Skeletal muscle cell (primary cell): ENCODE measurements around the gene GPX6.
"Not testable (repeated sequence)": the region's sequence is repeated elsewhere in the genome, so short reads cannot be mapped to it uniquely, and the experiment has no call there.

Experiments used
- DNase-seq: peaks from one replicate; pipeline ENCODE4 v3.0.0-alpha.2; 2010; ENCODE audit warnings: low read depth
- H3K4me3 ChIP-seq: 2 replicates; pipeline ENCODE4 v1.5.1; 2011; ENCODE audit warnings: low read depth, mild to moderate bottlenecking, control low read depth, low read length, moderate library complexity

The GPX6 gene

DNA sequence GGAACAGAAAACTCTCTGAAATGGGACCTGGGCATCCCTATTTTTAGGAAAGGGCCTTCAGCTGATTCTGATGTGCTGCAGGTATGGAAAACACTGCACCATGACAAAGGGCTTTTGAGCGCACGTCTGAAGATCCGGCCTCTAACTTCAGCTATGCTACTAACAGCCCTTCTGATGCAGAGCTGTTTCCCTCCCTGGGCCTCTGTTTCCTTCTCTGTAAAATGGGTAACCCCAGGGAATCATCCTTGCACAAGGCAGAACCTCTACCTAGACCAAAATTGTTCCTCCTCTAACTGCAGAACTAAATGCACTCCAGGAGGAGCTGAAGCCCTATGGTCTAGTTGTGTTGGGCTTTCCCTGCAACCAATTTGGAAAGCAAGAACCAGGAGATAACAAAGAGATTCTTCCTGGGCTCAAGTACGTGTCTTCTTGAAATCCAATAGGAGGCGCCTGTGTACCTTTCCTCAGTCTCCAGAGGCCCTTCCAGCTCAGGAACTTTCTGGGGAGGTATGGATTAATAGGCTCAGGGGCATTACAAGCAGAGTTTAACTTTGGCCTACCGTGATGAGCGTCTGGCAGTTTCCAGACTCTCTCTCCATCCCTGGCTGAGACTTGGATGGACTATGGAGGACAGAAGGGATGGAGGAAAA is 16.0 kb upstream of the GPX6 start:
- no peak for DNase-seq
- H3K4me3 ChIP-seq, result no peak overlapping the region

DNA sequence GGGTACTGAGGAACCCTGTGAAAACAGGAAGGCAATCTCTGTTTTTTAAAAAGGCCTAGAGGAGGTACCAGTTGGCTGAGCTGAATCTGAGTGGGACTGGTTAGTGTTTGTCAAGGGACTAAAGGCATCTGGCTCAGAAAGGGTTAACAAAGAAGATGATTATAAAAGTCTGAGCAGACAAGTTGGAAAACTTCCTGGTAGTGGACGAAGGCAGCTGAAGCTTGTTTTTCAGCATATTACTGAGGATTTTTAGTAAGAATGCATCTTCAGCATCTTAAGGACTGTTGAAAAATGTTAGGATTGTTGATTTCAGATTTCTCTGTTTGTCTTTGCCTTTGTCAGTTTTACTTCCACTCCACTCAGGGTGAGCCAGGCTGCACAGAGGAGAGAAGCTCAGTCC is 15.2 kb upstream of the GPX6 start:
- no peak overlapping the region for H3K4me3 ChIP-seq
- DNase-seq, result no peak

DNA sequence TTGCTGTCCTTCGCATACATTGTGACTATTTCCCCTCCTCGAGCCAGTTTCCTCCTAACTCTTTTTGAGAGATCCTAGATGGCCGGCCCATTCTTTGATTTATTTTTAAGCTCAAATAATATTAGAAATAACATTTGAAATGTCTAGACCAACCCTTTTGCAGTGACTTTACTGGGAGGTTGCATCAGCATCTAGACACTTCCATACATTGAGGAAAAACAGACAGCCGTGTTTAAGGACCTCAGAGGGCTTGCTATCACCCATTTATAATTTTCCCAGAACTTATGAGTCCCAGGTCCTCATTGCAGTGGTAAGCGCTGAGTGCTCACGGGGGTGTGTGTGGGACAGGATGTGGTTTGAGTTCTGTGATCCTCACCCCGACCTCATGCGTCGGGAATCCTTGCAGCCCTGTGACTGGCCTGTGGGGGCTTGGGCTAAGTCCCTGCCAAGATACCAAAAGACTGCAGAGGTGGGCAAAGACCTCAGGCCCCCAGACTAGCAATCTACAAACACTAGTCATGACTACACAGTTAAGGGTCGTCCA is 10.0 kb upstream of the GPX6 start, which contains the start of gene GPX5:
Gene GPX5 (plus strand): TSS at position 386 of the 544 bp plus-strand sequence. CDS start 133 bp downstream, at position 519.
- no peak for DNase-seq
- H3K4me3 ChIP-seq, result no peak within 1 kb of the TSS

DNA sequence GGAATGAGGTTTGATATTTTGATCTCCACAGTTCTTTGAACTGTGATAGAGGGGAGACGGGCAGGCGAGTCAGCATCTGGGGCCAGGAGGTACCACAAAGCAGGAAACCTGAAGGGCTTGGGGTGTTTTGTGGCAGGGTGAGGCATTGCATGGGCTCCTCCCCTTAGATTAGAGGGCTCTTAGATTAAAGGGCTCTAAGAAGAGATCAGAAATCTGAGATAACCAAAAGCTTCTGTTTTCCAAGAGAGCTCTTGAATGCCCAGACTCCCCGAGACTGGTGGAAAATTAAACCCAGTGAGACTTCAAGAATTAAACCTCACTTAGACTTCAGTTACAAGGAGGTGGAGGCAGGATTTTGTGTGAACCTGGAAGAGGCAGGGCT is 7.6 kb upstream of the GPX6 start:
- DNase-seq, result no peak
- H3K4me3 ChIP-seq, result no peak overlapping the region

DNA sequence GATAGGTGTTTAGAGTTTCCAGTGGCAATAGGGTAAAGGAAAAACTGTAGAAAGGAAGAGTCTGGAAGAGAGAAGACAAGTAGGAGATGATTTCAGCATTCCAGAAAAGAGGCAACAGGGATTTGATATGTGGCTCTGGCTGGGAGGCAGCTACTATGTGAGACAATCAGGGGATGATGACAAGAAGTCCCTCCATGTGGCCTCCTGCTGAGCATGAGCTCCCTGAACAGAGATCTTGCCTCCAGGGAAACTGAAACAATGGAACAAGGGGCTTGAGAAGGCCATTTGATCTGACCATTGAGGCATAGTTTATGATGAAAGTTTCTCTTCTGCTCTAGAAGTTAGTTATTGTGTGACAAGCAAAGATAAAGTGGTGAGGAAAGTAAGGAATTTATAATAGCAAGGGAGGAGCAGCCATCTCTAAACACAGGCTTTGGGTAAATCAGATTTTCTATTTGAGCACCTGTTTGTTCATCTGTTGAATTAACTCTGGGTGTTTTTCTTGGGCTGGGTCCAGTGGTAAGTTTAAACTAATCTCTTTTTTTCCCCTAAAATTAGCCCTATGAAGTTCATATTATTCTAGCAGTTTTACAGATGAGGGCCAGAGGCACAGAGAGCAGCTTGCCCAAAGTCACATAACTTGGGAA is 7.1 kb upstream of the GPX6 start:
- no peak overlapping the region for H3K4me3 ChIP-seq
- no peak for DNase-seq

DNA sequence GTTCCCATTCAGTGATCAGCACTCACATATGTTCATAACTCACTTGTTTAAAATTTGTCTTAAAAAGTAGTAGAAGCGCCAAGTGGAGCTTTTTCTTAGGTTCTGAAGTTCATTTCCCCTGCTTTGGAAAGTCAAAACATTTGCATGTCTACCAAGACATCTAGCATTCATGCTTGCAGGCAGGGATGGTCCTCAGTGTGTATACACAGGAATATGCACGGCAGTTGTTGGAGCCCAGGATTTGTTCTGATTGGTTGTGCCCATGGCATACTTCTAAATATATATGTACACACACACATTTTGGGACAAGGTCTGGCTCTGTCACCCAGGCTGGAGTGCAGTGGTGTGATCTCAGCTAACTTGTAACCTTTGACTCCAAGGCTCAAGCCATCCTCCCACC is 2.4 kb upstream of the GPX6 start:
- no peak overlapping the region for H3K4me3 ChIP-seq
- DNase-seq, result no peak

DNA sequence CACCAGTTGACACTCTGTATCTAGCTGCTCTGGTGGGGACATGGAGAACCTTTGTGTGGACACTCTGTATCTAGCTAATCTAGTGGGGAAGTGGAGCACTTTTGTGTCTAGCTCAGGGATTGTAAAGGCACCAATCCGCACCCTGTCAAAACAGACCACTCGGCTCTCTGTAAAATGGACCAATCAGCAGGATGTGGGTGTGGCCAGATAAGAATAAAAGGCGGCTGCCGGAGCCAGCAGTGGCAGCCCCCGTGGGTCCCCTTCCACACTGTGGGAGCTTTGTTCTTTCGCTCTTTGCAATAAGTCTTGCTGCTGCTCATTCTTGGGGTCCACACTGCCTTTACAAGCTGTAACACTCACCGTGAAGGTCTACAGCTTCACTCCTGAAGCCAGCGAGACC is 3.2 kb downstream of the GPX6 start:
- not testable (repeated sequence) for H3K4me3 ChIP-seq, DNase-seq

DNA sequence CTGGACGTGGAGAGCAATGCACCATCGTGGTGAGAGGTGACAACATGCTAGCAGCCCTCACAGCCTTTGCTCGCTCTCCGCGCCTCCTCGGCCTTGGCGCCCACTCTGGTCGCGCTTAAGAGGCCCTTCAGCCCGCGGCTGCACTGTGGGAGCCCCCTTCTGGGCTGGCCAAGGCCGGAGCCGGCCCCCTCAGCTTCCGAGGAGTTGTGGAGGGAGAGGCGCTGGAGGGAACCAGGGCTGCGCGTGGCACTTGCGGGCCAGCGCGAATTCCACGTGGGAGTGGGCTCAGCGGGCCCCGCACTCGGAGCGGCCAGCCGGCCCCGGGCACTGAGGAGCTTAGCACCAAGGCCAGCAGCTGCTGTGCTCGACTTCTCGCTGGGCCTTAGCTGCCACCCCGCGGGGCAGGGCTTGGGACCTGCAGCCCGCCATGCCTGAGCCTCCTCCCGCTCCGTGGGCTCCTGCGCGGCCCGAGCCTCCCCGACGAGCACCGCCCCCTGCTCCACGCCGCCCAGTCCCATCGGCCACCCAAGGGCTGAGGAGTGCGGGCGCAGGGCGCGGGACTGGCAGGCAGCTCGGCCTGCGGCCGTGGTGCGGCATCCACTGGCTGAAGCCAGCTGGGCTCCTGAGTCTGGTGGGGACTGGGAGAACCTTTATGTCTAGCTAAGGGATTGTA is 3.8 kb downstream of the GPX6 start:
- no peak for DNase-seq
- no peak overlapping the region for H3K4me3 ChIP-seq

DNA sequence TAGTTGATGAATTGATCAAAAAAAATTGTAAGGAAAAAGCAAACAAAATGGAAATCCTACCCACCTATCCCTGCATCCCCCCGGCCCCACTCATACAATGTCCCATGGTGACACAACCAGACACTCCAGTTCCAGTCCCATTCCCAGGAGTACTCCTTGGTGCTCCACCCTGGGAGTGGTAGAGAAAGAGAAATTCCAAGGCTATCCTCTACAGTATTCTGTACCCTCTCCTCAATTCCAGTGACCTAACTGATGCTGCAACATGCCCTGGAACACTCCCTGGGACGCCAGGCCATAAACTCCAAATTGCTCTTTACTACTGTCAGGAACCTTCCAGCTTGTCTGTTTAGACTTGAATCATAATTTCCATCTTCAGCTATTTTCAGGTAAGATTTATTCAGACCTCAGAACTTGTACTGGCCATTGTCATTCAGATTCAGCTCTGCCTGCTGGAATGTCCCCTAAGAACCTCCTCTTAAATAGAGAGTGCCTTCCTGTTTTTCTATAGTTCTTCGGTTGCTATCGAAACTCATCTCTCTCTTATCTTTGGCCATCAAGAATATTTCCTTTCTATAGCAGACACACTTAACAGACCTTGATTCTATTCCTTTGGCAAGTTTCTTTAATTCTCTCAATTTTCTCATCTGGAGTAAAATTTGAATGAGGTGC is 8.7 kb downstream of the GPX6 start:
- DNase-seq, result no peak

DNA sequence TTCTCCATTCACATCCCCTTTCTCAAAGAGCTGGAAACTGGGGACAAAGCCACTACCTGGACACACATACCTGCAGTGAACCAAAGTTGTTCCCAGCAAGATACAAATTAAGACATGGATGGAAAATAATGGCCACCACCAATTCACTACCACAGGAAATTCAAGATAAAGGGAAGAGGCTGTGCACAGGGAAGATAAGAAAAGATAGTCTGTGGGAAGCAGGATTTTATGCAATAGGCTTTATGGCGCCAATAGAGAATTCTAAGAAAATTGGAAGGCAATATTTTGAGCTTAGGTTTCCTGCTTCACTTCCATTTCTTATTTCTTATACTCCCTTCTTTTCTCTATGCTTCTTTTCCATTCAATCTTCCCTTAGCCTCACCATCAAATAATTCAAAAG is 9.9 kb downstream of the GPX6 start:
- no peak overlapping the region for H3K4me3 ChIP-seq
- no peak for DNase-seq

More for the DNA sequence above, 8.7 kb downstream of the GPX6 start:
- no peak overlapping the region for H3K4me3 ChIP-seq

DNA sequence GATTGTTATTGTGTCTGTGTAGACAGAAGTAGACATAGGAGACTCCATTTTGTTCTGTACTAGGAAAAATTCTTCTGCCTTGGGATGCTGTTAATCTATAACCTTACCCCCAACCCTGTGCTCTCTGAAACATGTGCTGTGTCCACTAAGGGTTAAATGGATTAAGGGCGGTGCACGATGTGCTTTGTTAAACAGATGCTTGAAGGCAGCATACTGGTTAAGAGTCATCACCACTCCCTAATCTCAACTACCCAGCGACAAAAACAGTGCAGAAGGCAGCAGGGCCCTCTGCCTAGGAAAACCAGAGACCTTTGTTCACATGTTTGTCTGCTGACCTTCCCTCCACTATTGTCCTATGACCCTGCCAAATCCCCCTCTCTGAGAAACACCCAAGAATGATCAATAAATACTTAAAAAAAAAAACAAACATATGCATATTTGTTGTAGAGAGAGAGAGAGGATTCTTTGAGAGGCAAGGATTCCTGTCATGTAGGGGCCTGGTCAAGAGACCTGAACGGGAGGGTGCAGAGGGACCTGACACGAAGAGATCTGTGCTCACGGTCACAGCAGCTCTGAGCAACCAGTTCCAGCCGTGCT is 12.8 kb downstream of the GPX6 start:
- not testable (repeated sequence) for H3K4me3 ChIP-seq, DNase-seq

DNA sequence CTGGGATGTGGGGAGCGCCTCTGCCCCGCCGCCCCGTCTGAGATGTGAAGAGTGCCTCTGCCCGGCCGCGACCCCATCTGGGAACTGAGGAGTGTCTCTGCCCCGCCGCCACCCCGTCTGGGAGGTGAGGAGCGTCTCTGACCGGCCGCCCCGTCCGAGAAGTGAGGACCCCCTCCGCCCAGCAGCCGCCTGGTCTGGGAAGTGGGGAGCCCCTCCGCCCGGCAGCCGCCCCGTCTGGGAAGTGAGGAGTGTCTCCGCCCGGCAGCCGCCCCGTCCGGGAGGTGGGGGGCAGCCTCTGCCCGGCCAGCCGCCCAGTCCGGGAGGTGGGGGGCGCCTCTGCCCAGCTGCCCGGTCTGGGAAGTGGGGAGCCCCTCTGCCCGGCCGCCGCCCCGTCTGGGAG is 13.5 kb downstream of the GPX6 start:
- not testable (repeated sequence) for H3K4me3 ChIP-seq, DNase-seq

DNA sequence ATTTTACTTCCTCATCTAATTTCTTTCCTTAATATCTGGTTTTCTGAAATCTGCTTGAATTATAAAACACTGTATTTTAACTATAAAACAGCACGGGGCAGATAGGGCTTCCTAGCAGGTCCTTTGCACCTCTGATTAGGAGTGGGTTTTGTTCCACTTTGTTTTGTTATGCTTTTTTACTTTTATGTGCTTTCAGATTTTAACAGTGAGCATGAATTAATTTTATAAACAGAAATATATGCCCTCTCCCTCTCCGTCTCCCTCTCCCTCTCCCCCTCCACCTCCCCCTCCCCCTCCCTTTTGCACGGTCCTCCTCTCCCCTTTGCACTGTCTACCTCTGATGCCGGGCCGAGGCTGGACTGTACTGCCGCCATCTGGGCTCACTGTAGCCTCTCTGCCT is 14.3 kb downstream of the GPX6 start:
- no peak overlapping the region for H3K4me3 ChIP-seq
- no peak for DNase-seq

DNA sequence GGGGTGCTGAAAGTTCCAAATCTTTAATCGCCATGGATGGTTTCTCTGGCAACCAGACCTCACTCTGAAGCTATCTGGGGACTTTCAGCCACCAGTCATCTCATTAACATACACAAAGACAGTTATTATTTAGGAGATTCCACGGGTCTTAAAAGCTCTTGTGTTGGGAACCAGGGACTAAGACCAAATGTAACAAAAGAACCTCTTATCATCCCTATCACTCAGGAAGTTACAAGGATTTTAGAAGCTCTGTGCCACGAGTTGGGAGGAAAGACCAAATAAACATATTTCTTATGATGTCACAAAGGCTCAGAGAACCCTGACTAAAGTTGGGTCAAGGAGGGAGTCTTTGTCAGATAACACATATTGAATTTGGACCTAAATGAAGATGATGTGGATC is 17.7 kb downstream of the GPX6 start:
- DNase-seq, result no peak
- H3K4me3 ChIP-seq, result no peak overlapping the region

DNA sequence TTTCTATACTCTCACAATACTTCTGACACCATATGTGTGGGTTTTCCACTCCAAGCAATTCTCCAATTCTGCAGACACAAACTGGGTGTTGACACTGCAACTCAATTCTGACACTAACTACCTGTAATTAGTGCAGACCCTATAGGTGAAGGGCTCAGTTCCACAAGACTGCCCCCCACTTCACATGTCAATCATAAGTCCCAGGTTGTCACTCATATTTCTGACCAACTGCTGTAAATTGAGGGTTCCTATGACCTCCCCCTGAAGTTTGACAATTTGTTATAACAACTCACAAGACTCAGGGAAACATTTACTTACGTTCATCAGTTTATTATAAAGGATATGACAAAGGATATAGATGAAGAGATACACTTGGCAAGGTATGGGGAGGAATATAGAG is 18.3 kb downstream of the GPX6 start:
- H3K4me3 ChIP-seq, result no peak overlapping the region
- no peak for DNase-seq

DNA sequence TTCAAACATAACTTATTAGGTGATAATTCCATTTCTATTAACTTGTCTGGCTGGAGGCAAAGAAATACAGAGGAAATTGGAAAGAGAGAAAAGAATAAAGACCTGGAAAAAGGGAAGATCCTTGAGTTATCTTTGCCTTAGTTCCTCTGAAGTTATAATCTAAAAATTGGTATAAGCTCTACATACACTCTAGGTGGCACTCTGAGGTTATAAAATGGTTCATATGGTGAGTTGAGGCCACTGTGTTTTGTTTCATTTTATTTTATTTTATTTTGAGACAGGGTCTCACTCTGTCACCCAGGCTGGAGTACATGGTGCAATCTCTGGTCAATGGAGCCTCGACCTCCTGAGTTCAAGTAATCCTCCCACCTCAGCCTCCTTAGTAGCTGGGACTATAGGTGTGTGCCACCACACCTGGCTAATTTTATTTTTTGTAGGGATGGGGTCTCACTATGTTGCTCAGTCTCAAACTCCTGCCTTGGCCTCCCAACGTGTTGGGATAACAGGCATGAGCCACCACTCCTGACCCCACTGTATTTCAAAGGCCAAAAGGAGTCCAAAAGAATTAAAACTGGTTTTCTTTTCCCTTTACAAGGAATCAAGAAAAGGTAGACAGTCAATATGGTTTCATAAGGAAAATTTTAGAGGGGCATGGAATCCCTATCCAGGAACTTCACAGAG is 19.4 kb downstream of the GPX6 start:
- DNase-seq, result no peak
- no peak overlapping the region for H3K4me3 ChIP-seq

DNA sequence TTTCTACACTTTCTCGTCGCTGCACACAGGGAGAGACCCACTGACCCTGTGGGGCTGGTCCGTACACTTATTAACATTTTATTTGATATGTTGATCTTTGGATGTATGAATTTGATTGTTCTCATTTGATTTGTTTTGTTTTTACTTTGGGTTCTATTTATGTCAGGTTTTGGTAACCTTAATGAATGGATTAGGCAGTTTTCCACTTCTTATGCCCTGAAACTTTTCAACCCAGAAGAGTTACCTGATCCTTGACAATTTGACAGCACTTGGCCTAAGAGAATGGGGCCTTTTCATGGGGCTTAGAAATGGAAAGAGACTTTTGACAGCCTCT is 23.6 kb downstream of the GPX6 start:
- no peak for DNase-seq
- H3K4me3 ChIP-seq, result no peak overlapping the region

DNA sequence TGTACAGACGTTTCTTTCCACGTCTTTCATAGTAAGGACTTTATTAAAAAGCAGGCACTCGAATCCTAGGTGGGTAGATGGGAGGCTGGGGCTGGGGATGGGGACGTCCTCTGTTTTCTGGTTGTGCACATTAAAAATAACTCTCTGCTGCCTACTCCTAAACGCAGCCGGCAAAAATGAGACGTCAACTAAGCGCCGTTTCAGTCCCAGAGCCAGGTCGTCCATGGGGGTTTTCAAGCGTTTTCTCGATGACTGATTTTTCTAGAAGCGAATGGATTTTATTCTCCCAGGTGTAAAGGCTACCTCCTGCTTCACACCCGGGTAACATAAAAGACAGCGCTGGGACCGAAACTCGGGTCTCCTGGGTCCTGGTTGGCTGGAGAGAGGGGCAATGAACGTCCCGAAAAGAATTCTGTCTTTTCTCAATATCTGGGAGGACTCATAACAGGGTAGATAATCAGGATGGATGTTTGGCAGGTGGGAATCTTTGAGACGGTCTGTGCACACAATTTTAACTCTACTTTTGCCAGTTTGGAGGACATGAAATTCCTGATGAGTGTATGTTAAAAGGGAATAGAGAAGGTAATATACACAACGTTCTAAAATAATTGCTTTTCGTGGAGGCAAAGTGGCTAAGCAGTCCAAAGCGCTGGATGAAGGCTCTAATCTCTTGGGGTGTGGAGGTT is 25.2 kb downstream of the GPX6 start:
- H3K4me3 ChIP-seq, result peak overlapping the region; percentile 61
- no peak for DNase-seq
